GM12874 (cell line): ENCODE measurements around the gene TACR1.

ENCODE experiments used
- TF ChIP-seq, protein P1 (sequence below): IDR thresholded peaks from 2 replicates; pipeline ENCODE4 v1.5.1; 2011; ENCODE audit warnings: low read depth, mild to moderate bottlenecking, control low read depth, low read length, moderate library complexity; ENCODE audit not compliant: insufficient read depth

The TACR1 gene

DNA sequence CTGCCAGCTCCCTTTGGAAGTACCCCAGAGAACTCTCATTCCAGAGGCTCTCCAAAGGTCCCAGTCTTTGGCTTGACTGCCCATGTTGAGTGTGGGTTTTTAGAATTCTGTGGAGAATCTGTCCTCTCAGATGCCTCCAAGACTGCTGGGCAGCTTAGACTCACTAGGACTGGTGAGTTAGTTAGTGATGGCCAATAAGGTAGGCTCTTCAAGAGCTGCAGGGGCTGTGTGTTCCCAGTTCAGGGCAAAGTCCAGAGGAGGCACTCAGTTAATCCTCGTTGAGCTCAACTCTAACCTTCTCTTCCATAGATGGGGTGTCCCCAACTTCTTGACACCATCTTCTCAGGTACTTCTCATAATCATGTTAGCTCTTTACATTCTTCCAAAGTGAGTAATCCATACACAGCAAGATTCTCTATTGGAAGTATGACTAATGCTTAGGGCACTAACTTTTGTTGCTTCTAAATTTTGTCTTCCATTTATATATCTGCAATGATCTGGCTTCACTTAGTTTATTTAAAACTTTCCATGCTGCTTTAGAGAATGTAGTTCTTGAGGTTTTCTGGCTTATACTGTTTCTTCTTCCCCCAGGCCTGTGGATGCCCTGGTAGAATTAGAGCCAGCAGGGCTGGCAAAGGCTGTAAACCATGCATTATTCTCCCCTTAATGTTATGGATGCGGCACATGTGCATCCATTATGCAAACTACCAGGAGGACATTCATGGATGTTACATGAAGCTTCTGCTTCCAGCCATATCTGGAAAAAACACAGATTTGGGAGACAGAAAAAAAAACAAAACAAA lies 151.9 kb downstream of the TACR1 start:
- TF ChIP-seq, protein P1, sequence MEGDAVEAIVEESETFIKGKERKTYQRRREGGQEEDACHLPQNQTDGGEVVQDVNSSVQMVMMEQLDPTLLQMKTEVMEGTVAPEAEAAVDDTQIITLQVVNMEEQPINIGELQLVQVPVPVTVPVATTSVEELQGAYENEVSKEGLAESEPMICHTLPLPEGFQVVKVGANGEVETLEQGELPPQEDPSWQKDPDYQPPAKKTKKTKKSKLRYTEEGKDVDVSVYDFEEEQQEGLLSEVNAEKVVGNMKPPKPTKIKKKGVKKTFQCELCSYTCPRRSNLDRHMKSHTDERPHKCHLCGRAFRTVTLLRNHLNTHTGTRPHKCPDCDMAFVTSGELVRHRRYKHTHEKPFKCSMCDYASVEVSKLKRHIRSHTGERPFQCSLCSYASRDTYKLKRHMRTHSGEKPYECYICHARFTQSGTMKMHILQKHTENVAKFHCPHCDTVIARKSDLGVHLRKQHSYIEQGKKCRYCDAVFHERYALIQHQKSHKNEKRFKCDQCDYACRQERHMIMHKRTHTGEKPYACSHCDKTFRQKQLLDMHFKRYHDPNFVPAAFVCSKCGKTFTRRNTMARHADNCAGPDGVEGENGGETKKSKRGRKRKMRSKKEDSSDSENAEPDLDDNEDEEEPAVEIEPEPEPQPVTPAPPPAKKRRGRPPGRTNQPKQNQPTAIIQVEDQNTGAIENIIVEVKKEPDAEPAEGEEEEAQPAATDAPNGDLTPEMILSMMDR, result no peak

DNA sequence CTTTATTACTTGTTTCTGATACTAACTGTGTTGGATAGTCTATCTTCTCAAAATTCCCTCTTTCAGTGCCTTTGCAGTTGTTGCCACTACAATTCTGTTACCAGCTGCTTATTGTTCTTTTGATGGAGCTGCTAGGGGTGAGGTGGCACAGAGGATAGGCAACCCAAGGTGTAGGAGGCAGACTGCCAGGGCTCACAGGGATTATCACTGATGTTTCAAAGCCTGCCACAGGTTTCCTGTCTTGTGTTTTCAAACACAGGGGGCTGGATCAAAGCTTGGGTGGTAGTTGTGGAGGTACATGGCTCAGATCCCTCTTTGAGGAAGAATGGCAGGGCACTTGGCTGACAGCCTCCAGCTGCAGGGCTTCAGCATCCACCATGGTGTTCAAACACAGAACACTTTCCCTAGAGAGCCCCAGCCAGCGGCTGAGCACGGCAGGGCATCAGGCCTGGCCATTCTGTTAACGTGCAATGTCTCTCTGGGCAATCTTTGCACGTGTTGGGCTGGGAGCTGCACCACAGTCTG lies 153.7 kb downstream of the TACR1 start:
- TF ChIP-seq, protein P1, result no peak

DNA sequence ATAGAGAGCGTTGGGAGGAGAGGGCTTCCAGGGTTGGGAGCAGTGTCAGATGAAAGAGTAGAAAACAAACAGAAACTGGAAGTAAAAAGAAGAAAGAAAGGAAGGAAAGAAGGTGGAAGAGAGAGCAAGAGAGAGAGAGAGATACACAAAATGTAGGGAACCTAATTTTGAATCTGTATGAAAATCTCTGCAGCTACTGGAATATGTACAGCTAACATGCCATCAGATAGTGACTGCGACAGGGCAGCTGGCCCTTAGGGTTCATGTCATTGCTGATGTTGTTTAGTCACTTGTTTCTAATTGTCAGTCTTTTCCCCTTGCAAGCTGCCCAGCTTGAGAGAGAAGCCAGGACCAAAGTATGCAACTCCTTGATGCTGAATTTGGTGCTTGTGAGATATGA lies 155.0 kb downstream of the TACR1 start:
- TF ChIP-seq, protein P1, result no peak

DNA sequence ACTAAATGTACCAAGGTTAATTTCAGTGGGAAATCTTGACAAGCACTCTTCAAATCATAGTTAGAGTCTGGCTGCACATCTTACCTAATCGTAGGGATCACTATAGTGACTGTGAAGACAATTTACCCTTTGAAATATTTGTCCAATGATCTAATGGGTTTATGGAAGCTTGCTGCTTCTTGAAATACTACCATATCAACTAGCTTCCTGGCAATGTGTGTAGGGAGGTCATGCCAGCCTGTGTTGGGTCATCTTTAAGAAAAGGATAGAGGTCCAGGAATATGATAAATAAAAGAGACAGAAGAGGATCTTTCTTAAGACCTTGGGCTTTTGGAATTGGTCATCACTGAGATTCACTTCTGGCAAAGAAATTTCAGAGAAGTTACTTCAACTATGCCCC lies 156.5 kb downstream of the TACR1 start:
- TF ChIP-seq, protein P1, result no peak

DNA sequence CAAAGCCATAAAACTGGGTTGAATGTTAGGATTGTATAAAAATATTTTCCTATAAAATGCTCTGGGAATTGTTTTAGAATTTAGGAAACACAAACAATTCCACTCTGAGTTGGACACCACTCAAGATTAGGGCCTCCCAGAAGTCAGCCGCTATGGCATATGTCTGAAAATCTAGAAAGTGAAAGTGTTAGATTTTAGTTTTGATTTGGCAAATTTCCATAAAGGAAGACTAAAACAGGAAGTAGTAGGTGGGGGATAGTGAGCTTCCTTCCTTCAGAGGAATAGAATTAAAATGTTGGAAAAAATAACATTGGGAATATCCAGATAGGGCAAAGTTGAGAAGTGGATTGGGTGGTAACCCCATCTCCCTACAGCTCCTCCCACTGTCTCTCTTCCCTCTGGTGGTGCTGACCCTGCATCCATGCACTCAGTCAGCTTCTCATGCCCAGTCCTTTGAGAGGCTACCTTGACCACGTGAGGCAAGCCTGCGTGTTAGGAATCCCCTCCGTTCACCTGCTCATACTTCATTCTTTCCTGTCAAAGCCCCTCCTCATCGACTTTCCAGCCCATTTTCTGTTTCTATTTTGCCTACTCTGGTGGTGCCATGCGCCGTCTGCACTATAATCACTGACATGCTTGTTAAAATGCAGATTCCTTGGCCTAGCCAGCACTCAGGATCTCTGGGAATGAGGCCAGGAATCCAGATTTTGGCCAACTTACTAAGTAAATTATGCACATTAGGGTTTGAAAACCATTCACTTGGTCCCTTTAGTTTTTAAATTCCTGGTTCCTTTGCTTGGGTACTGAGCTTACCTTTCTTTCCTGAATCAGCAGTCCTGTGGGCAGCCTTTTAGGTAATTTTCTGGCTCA lies 157.4 kb downstream of the TACR1 start:
- TF ChIP-seq, protein P1, result no peak

DNA sequence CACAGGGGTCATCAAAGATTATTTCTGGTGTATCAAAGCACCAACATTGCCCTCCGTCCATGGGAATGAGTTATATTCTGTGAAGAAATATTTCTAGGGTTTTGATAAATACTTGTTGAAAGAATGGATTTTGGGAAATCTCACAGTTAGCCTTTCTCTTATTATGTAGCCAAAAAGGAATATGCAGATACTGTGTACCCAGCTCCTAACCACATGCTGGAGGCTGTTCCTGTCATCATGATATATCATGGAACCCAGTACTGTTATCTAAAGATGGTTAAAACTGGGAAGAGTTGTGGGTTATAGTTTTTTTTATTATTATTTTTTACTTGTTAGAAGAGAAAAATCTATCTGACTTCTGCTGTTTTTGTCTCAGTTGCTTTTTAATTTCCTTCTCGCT lies 158.1 kb downstream of the TACR1 start:
- TF ChIP-seq, protein P1, result no peak
